ENCODE measurements around the gene ABCC2. TPM values are rescaled to one million over a fixed set of nuclear protein-coding genes. Genes with fewer than 3 reads are reported as not detected.

ABCC2 gene
- total RNA-seq, 4 donors from 2014 or later, result 0.32 to 2.9 (median 0.42) TPM

GRCh38 chr10:99872367-99873162, 90.1 kb downstream of the ABCC2 start:
- intact Hi-C loops (cut with DNase I), result no loop called here
- WGBS, result 66% methylated on average over 5 of the region's 5 CpGs
- DNase-seq (ENCODE audit: extremely low spot score), result no peak
- no peak overlapping the region for H3K27ac ChIP-seq (replicated peaks in 1 of 4)
- peaks cover 0 to 12% (median 4%) of the 10 kb centered on the region in 4 donors for H3K4me1 ChIP-seq
- no peak overlapping the region for H3K4me3 ChIP-seq
- H3K36me3 ChIP-seq, result peaks cover 12 to 25% (median 23%) of the 10 kb centered on the region in 4 donors
- no peaks in the 10 kb centered on the region for H3K9me3 ChIP-seq
- H3K27me3 ChIP-seq, result peaks cover 0 to 8% (median 0%) of the 10 kb centered on the region in 4 donors
- TF ChIP-seq EP300 (IDR thresholded peaks at IDR 0.05) (no peak), POLR2A (IDR thresholded peaks at IDR 0.05; ENCODE audit: low read depth) (no peak)

- Histone ChIP-seq H3K4me1 (peaks cover 0 to 12% (median 4%) of the 10 kb centered on the region in 4 donors), H3K9me3 (no peaks in the 10 kb centered on the region), H3K27ac (replicated peaks in 1 of 4) (no peak overlapping the region), H3K36me3 (peaks cover 25 to 38% (median 35%) of the 10 kb centered on the region in 4 donors), H3K27me3 (peaks cover 0 to 4% (median 0%) of the 10 kb centered on the region in 4 donors), H3K4me3 (no peak overlapping the region)
- 100% methylated on average over 5 of the region's 5 CpGs for WGBS
- DNase-seq (ENCODE audit: extremely low spot score), result no peak
- intact Hi-C loops (cut with DNase I), result no loop called here
- TF ChIP-seq EP300 (IDR thresholded peaks at IDR 0.05), result no peak
- TF ChIP-seq POLR2AphosphoS5 (IDR thresholded peaks at IDR 0.05), result no peak
- TF ChIP-seq CTCF (IDR thresholded peaks at IDR 0.05), result no peak
- no peak for TF ChIP-seq POLR2A (IDR thresholded peaks at IDR 0.05; ENCODE audit: low read depth)
Measured at GRCh38 chr10:99873846-99874245, 91.4 kb downstream of the ABCC2 start.

GRCh38 chr10:99874341-99875085, 92.1 kb downstream of the ABCC2 start:
- no peak for DNase-seq (ENCODE audit: extremely low spot score)
- TF ChIP-seq EP300 (IDR thresholded peaks at IDR 0.05), result no peak
- no peak for TF ChIP-seq POLR2AphosphoS5 (IDR thresholded peaks at IDR 0.05)
- no peak for TF ChIP-seq CTCF (IDR thresholded peaks at IDR 0.05)
- TF ChIP-seq POLR2A (IDR thresholded peaks at IDR 0.05; ENCODE audit: low read depth), result no peak
- H3K4me1 ChIP-seq, result peaks cover 0 to 12% (median 4%) of the 10 kb centered on the region in 4 donors
- WGBS, result 85% methylated on average over 9 of the region's 9 CpGs
- H3K27ac ChIP-seq (replicated peaks in 1 of 4), result no peak overlapping the region
- H3K9me3 ChIP-seq, result no peaks in the 10 kb centered on the region
- no peak overlapping the region for H3K4me3 ChIP-seq
- no peaks in the 10 kb centered on the region for H3K27me3 ChIP-seq
- H3K36me3 ChIP-seq, result peaks cover 32 to 44% (median 42%) of the 10 kb centered on the region in 4 donors
- intact Hi-C loops (cut with DNase I), result no loop called here

- 79% methylated on average over 5 of the region's 5 CpGs for WGBS
- no peak overlapping the region for H3K4me3 ChIP-seq
- intact Hi-C loops (cut with DNase I), result no loop called here
- H3K27ac ChIP-seq (replicated peaks in 1 of 4), result no peak overlapping the region
- TF ChIP-seq POLR2A (IDR thresholded peaks at IDR 0.05; ENCODE audit: low read depth), result no peak
- TF ChIP-seq CTCF (IDR thresholded peaks at IDR 0.05), result no peak
- no peak for TF ChIP-seq POLR2AphosphoS5 (IDR thresholded peaks at IDR 0.05)
- no peak for TF ChIP-seq EP300 (IDR thresholded peaks at IDR 0.05)
- no peaks in the 10 kb centered on the region for H3K27me3 ChIP-seq
- H3K36me3 ChIP-seq, result peaks cover 41 to 54% (median 52%) of the 10 kb centered on the region in 4 donors
- peaks cover 0 to 12% (median 4%) of the 10 kb centered on the region in 4 donors for H3K4me1 ChIP-seq
- DNase-seq (ENCODE audit: extremely low spot score), result no peak
- no peaks in the 10 kb centered on the region for H3K9me3 ChIP-seq
Measured at GRCh38 chr10:99875473-99875872, 93.0 kb downstream of the ABCC2 start.
